KMS-11 (cell line): Measurements from ENCODE around the gene PAX2.

ENCODE experiments used
- H2AFZ ChIP-seq: fragments of 200-600 bp; sonication (generic); 2 replicates; pipeline ENCODE4 v1.6.1; 2016; ENCODE audit warnings: antibody characterized with exemption, mixed run types, low read depth
- H3K27ac ChIP-seq: fragments of 200-600 bp; sonication (generic); 2 replicates; pipeline ENCODE4 v1.6.1; 2016; ENCODE audit warnings: mild to moderate bottlenecking, mixed run types
- H3K27me3 ChIP-seq: fragments of 200-600 bp; sonication (generic); 2 replicates; pipeline ENCODE4 v1.6.1; 2017; ENCODE audit warnings: mild to moderate bottlenecking, low read depth, mixed run types, moderate library complexity; ENCODE audit not compliant: insufficient read depth
- H3K36me3 ChIP-seq: fragments of 200-600 bp; sonication (generic); 2 replicates; pipeline ENCODE4 v1.6.1; 2017; ENCODE audit warnings: mild to moderate bottlenecking, mixed run types; ENCODE audit not compliant: insufficient read depth
- H3K4me1 ChIP-seq: fragments of 200-600 bp; sonication (generic); 2 replicates; pipeline ENCODE4 v1.6.1; 2016; ENCODE audit warnings: mild to moderate bottlenecking, low read depth, mixed run types; ENCODE audit not compliant: poor library complexity, severe bottlenecking
- H3K4me2 ChIP-seq: fragments of 200-600 bp; sonication (generic); 2 replicates; pipeline ENCODE4 v1.7.0; 2016; ENCODE audit warnings: mild to moderate bottlenecking, mixed run types
- H3K4me3 ChIP-seq: fragments of 200-600 bp; sonication (generic); IDR thresholded peaks from 2 replicates; pipeline ENCODE4 v1.6.1; 2017; ENCODE audit warnings: low read depth, low read length, mixed read lengths; ENCODE audit not compliant: insufficient read depth
- H3K79me2 ChIP-seq: fragments of 200-600 bp; sonication (generic); 2 replicates; pipeline ENCODE4 v1.6.1; 2016; ENCODE audit warnings: low read depth, mixed run types; ENCODE audit not compliant: insufficient read depth
- H3K9ac ChIP-seq: fragments of 200-600 bp; sonication (generic); 2 replicates; pipeline ENCODE4 v1.6.1; 2016; ENCODE audit warnings: mild to moderate bottlenecking, mixed run types
- H4K20me1 ChIP-seq: fragments of 200-600 bp; sonication (generic); 2 replicates; pipeline ENCODE4 v1.6.1; 2016; ENCODE audit warnings: mild to moderate bottlenecking, mixed run types; ENCODE audit not compliant: insufficient read depth
- TF ChIP-seq, protein P1 (sequence below): fragments of 200-600 bp; sonication (generic); conservative IDR thresholded peaks from 2 replicates; pipeline ENCODE4 v1.6.1; 2017; ENCODE audit warnings: low read depth, mild to moderate bottlenecking, antibody characterized with exemption, low read length, moderate library complexity, mixed read lengths

Gene PAX2

DNA sequence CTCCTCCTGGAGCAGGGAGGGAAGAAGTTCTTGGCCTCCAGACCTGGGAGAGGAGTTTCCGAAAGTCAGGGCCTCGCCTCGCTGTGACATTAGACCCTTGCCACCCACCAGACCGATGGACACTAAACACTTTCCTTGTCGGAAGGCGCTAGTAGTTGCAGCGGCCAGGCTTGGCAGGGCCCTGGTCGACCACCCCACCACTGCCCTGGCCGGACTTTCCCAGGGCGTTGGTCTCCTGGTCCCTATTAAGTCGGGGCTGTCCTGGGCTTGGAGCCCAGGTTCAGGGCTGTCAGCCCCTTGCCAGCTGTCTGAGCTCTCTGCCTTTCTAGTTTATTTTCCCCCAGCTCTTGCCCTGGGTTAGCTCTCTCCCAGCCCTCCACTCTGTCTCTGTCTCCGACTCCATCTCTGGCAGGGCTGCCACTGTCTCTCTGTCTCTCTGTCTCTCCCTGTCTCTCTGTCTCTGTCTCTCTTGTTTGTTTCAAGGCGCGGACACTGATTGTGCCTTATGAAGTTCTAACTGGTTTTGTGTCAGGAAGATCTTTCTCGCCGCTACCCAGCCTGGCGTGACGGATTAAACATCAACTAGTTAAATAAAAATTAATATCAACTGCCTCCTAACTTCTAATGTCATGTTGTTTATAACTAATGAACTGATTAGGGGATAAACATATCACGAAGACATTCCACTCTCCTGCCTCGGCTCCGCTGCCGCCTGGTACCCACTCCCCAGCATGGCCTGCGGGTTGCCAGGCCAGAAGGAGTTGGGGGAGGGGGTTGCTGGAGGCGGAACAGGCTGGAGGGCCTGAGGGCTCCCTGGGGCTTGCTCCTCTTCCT is 13.8 kb upstream of the PAX2 start:
- Histone ChIP-seq H3K27ac (no peak overlapping the region), H3K4me1 (peaks cover 16% of the 10 kb centered on the region), H3K4me3 (no peak overlapping the region), H3K9ac (no peak overlapping the region), H2AFZ (no peak overlapping the region), H3K27me3 (peaks cover 29% of the 10 kb centered on the region; the same call in 1 of the 2 replicates), H3K4me2 (0 out of 2 replicates have a peak overlapping the region, but pooled peaks have one; percentile 63), H3K79me2 (no peaks in the 10 kb centered on the region), H4K20me1 (no peaks in the 10 kb centered on the region), H3K36me3 (no peaks in the 10 kb centered on the region)
- TF ChIP-seq, protein P1, sequence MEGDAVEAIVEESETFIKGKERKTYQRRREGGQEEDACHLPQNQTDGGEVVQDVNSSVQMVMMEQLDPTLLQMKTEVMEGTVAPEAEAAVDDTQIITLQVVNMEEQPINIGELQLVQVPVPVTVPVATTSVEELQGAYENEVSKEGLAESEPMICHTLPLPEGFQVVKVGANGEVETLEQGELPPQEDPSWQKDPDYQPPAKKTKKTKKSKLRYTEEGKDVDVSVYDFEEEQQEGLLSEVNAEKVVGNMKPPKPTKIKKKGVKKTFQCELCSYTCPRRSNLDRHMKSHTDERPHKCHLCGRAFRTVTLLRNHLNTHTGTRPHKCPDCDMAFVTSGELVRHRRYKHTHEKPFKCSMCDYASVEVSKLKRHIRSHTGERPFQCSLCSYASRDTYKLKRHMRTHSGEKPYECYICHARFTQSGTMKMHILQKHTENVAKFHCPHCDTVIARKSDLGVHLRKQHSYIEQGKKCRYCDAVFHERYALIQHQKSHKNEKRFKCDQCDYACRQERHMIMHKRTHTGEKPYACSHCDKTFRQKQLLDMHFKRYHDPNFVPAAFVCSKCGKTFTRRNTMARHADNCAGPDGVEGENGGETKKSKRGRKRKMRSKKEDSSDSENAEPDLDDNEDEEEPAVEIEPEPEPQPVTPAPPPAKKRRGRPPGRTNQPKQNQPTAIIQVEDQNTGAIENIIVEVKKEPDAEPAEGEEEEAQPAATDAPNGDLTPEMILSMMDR, result no peak

DNA sequence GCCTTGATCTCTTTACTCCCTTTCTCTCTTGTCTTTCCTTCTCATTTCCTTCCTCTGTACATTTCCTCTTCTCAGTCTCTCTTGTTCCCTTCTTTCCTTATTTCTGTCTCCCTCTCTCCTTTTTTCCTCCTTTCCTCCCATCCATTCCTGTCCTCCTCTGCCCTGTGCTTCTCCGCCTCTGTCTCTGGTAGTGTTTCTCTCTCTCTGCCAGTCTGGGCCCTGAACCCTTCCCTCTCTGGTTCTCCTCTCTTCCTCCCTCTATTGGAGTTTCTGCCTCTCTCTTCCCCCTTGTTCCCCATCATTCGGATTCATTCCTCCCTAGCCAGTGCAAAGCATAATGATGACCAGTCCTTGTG is 13.2 kb upstream of the PAX2 start:
- H3K9ac ChIP-seq, result no peak overlapping the region
- no peak overlapping the region for H3K4me3 ChIP-seq
- H3K4me1 ChIP-seq, result peaks cover 16% of the 10 kb centered on the region
- TF ChIP-seq, protein P1, result no peak
- no peaks in the 10 kb centered on the region for H4K20me1 ChIP-seq
- no peak overlapping the region for H3K27ac ChIP-seq
- no peaks in the 10 kb centered on the region for H3K79me2 ChIP-seq
- H3K4me2 ChIP-seq, result no peak overlapping the region
- no peak overlapping the region for H2AFZ ChIP-seq
- no peaks in the 10 kb centered on the region for H3K36me3 ChIP-seq
- peaks cover 35% of the 10 kb centered on the region for H3K27me3 ChIP-seq

DNA sequence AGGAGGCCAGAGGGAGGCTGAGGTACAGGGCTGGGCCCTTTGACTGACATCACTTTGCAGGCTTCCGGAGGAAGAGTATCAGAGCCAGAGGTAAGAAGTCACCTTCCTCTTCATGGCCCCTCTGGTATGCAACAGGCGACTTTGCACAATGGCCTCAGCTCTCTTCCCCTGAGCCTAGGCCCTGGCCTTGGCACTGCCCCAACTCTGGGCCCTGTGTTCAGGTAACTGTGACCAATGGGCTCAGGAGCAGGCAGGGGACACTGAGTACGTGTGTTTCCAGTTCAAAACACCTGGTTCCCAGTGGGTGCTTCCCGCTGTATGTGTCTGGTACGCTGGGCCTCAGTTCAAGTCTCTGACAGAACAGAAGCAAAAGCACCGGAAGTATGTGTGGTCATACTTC is 12.1 kb upstream of the PAX2 start:
- Histone ChIP-seq H3K79me2 (no peaks in the 10 kb centered on the region), H3K9ac (no peak overlapping the region), H3K4me2 (no peak overlapping the region), H4K20me1 (no peaks in the 10 kb centered on the region), H3K4me3 (no peak overlapping the region), H3K4me1 (peaks cover 16% of the 10 kb centered on the region), H3K27ac (no peak overlapping the region), H2AFZ (no peak overlapping the region), H3K27me3 (peaks cover 44% of the 10 kb centered on the region), H3K36me3 (no peaks in the 10 kb centered on the region)
- TF ChIP-seq, protein P1, result no peak

DNA sequence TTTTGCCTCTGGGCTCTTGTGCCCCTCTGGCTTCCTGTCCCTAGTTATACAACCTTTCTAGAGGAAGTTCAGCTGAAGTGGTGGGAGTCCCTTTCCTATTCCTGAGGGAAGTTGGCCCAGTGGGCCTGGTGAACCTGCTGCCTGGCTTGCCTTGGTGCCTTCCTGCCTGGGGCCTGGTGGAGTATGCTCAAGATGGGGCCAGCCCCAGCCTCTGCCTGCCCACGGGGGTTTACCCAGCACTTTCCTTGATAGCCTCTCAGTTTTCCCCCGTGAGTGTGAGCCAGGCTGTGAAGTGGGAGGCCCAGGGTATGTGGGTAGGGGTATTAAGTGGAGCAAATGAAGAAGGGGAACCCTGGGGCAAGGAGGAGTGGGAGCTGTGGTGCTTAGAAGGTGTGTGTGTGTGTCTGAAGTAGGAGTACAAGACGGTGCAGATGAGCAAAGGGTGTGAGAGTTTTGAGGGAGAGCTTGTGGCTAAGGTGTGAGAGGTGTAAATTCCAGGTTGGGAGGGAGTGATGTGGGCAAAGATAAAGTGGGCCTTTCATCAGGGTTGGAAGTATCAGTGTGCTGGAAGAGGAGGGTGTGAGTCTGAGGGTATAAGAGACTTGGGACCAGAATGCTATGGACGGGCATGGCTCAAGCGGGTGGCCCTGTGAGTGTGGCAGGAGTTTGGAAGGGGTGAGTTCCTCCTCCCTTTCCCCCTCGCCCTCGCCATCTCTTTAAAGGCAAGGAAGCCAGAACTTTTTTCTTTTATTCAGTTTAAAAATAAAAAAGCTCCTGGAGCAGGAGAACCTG is 10.9 kb upstream of the PAX2 start:
- Histone ChIP-seq H2AFZ (no peak overlapping the region), H3K4me3 (no peak overlapping the region), H3K36me3 (no peaks in the 10 kb centered on the region), H3K4me1 (peaks cover 16% of the 10 kb centered on the region), H3K4me2 (no peak overlapping the region), H3K9ac (no peak overlapping the region), H3K79me2 (no peaks in the 10 kb centered on the region), H4K20me1 (no peaks in the 10 kb centered on the region), H3K27me3 (peaks cover 55% of the 10 kb centered on the region), H3K27ac (no peak overlapping the region)
- TF ChIP-seq, protein P1, result no peak
